HG03175 (cell line): ENCODE measurements around the gene BANF2.
"Not testable (repeated sequence)": the region's sequence is repeated elsewhere in the genome, so short reads cannot be mapped to it uniquely, and the experiment has no call there.

Source experiments
- ATAC-seq: cut with Tn5 transposase; IDR thresholded peaks from one replicate; pipeline ENCODE4 v1.9.1; 2021; ENCODE audit warnings: mild to moderate bottlenecking, moderate library complexity; ENCODE audit not compliant: unreplicated experiment

BANF2 gene

GRCh38 chr20:17761604-17762003 lies 61.8 kb downstream of the BANF2 start:
- ATAC-seq = no peak

- ATAC-seq = no peak
These were observed 62.6 kb downstream of the BANF2 start for GRCh38 chr20:17762243-17762872.

- no peak for ATAC-seq
These were observed 63.2 kb downstream of the BANF2 start for GRCh38 chr20:17762873-17763557.

- no peak for ATAC-seq
These were observed 65.3 kb downstream of the BANF2 start for GRCh38 chr20:17765017-17765416.

GRCh38 chr20:17765584-17765983 lies 65.8 kb downstream of the BANF2 start:
- ATAC-seq = no peak

GRCh38 chr20:17766226-17766625 lies 66.5 kb downstream of the BANF2 start:
- no peak for ATAC-seq

- no peak for ATAC-seq
These were observed 67.9 kb downstream of the BANF2 start for GRCh38 chr20:17767624-17768023.

- no peak for ATAC-seq
These were observed 68.5 kb downstream of the BANF2 start for GRCh38 chr20:17768271-17768670.

- not testable (repeated sequence) for ATAC-seq
These were observed 70.0 kb downstream of the BANF2 start for GRCh38 chr20:17769716-17770115.

GRCh38 chr20:17771206-17772004 lies 71.6 kb downstream of the BANF2 start:
- no peak for ATAC-seq

GRCh38 chr20:17772005-17772343 lies 72.2 kb downstream of the BANF2 start:
- no peak for ATAC-seq

GRCh38 chr20:17773619-17774018 lies 73.9 kb downstream of the BANF2 start:
- ATAC-seq = no peak

- no peak for ATAC-seq
These were observed 75.8 kb downstream of the BANF2 start for GRCh38 chr20:17775600-17775999.

- ATAC-seq = no peak
These were observed 76.8 kb downstream of the BANF2 start for GRCh38 chr20:17776551-17776950.

GRCh38 chr20:17779011-17779410 lies 79.2 kb downstream of the BANF2 start:
- ATAC-seq = not testable (repeated sequence)

- ATAC-seq = peak; percentile 89
These were observed 83.0 kb downstream of the BANF2 start for GRCh38 chr20:17782768-17783167.

GRCh38 chr20:17783671-17784070 lies 83.9 kb downstream of the BANF2 start:
- no peak for ATAC-seq

- ATAC-seq = no peak
These were observed 85.2 kb downstream of the BANF2 start for GRCh38 chr20:17785007-17785406.
